Measurements from ENCODE around the gene HSD17B3. TPM values are rescaled to one million over a fixed set of nuclear protein-coding genes. Genes with fewer than 3 reads are reported as not detected.

Gene HSD17B3
- total and polyA plus RNA-seq, 2 experiments from 2014 or later: not detected

GRCh38 chr9:96344458-96345180 lies 42.6 kb upstream of the HSD17B3 start:
- no peaks in the 10 kb centered on the region for H3K27me3 Mint-ChIP-seq (ENCODE audit: insufficient read depth, low read depth, poor library complexity)
- Histone ChIP-seq H4K20me1 (replicated peaks; ENCODE audit: insufficient read depth) (no peaks in the 10 kb centered on the region), H3K4me2 (peak overlapping the region; percentile 58; the same call in 1 of the 2 replicates), H3K4me1 (ENCODE audit: insufficient read depth) (peaks cover 47% of the 10 kb centered on the region), H3K27me3 (ENCODE audit: insufficient read depth) (no peaks in the 10 kb centered on the region), H3K27ac (ENCODE audit: low read depth) (peak overlapping the region; percentile 87; the same call in 1 of the 2 replicates), H3K36me3 (ENCODE audit: insufficient read depth) (no peaks in the 10 kb centered on the region), H2AFZ (no peak overlapping the region), H3K9me2 (ENCODE audit: insufficient read depth) (no peaks in the 10 kb centered on the region), H3K4me3 (no peak overlapping the region), H3F3A (replicated peaks; ENCODE audit: low read depth) (0 out of 2 replicates have a peak, but pooled peaks cover 5% of the 10 kb centered on the region), H3K79me2 (replicated peaks; ENCODE audit: insufficient read depth) (no peaks in the 10 kb centered on the region)
- no peaks in the 10 kb centered on the region; the same call in 2 of the 3 replicates for H3K9me3 Mint-ChIP-seq
- H3K4me3 Mint-ChIP-seq: no peak overlapping the region; the same call in 2 of the 3 replicates
- ATAC-seq (peak; percentile 77), DNase-seq (ENCODE audit: low spot score) (peak; percentile 81)
- TF ChIP-seq CTCF (conservative IDR thresholded peaks at IDR 0.05; ENCODE audit: low read depth in 2 of 2) (no peak), CREB1 (CRISPR knock-in tag; IDR thresholded peaks at IDR 0.05; ENCODE audit: low read depth) (no peak), POLR2AphosphoS5 (IDR thresholded peaks at IDR 0.05; ENCODE audit: low read depth) (no peak), EZH2 (IDR thresholded peaks at IDR 0.05; ENCODE audit: low read depth, unreplicated experiment) (no peak), STAT1 (IDR thresholded peaks at IDR 0.05; ENCODE audit: unreplicated experiment) (no peak), EZH2phosphoT487 (IDR thresholded peaks at IDR 0.05; ENCODE audit: unreplicated experiment) (no peak), JUNB (IDR thresholded peaks at IDR 0.05; ENCODE audit: unreplicated experiment) (no peak), ZNF331 (CRISPR knock-in tag; IDR thresholded peaks at IDR 0.05; ENCODE audit: low read depth) (no peak), NANOG (IDR thresholded peaks at IDR 0.05; ENCODE audit: borderline replicate concordance) (no peak), ZNF114 (CRISPR knock-in tag; IDR thresholded peaks at IDR 0.05) (no peak)
- TF ChIP-seq, protein P1, sequence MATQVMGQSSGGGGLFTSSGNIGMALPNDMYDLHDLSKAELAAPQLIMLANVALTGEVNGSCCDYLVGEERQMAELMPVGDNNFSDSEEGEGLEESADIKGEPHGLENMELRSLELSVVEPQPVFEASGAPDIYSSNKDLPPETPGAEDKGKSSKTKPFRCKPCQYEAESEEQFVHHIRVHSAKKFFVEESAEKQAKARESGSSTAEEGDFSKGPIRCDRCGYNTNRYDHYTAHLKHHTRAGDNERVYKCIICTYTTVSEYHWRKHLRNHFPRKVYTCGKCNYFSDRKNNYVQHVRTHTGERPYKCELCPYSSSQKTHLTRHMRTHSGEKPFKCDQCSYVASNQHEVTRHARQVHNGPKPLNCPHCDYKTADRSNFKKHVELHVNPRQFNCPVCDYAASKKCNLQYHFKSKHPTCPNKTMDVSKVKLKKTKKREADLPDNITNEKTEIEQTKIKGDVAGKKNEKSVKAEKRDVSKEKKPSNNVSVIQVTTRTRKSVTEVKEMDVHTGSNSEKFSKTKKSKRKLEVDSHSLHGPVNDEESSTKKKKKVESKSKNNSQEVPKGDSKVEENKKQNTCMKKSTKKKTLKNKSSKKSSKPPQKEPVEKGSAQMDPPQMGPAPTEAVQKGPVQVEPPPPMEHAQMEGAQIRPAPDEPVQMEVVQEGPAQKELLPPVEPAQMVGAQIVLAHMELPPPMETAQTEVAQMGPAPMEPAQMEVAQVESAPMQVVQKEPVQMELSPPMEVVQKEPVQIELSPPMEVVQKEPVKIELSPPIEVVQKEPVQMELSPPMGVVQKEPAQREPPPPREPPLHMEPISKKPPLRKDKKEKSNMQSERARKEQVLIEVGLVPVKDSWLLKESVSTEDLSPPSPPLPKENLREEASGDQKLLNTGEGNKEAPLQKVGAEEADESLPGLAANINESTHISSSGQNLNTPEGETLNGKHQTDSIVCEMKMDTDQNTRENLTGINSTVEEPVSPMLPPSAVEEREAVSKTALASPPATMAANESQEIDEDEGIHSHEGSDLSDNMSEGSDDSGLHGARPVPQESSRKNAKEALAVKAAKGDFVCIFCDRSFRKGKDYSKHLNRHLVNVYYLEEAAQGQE (IDR thresholded peaks at IDR 0.05; ENCODE audit: unreplicated experiment): no peak
- TF ChIP-seq, protein P2, sequence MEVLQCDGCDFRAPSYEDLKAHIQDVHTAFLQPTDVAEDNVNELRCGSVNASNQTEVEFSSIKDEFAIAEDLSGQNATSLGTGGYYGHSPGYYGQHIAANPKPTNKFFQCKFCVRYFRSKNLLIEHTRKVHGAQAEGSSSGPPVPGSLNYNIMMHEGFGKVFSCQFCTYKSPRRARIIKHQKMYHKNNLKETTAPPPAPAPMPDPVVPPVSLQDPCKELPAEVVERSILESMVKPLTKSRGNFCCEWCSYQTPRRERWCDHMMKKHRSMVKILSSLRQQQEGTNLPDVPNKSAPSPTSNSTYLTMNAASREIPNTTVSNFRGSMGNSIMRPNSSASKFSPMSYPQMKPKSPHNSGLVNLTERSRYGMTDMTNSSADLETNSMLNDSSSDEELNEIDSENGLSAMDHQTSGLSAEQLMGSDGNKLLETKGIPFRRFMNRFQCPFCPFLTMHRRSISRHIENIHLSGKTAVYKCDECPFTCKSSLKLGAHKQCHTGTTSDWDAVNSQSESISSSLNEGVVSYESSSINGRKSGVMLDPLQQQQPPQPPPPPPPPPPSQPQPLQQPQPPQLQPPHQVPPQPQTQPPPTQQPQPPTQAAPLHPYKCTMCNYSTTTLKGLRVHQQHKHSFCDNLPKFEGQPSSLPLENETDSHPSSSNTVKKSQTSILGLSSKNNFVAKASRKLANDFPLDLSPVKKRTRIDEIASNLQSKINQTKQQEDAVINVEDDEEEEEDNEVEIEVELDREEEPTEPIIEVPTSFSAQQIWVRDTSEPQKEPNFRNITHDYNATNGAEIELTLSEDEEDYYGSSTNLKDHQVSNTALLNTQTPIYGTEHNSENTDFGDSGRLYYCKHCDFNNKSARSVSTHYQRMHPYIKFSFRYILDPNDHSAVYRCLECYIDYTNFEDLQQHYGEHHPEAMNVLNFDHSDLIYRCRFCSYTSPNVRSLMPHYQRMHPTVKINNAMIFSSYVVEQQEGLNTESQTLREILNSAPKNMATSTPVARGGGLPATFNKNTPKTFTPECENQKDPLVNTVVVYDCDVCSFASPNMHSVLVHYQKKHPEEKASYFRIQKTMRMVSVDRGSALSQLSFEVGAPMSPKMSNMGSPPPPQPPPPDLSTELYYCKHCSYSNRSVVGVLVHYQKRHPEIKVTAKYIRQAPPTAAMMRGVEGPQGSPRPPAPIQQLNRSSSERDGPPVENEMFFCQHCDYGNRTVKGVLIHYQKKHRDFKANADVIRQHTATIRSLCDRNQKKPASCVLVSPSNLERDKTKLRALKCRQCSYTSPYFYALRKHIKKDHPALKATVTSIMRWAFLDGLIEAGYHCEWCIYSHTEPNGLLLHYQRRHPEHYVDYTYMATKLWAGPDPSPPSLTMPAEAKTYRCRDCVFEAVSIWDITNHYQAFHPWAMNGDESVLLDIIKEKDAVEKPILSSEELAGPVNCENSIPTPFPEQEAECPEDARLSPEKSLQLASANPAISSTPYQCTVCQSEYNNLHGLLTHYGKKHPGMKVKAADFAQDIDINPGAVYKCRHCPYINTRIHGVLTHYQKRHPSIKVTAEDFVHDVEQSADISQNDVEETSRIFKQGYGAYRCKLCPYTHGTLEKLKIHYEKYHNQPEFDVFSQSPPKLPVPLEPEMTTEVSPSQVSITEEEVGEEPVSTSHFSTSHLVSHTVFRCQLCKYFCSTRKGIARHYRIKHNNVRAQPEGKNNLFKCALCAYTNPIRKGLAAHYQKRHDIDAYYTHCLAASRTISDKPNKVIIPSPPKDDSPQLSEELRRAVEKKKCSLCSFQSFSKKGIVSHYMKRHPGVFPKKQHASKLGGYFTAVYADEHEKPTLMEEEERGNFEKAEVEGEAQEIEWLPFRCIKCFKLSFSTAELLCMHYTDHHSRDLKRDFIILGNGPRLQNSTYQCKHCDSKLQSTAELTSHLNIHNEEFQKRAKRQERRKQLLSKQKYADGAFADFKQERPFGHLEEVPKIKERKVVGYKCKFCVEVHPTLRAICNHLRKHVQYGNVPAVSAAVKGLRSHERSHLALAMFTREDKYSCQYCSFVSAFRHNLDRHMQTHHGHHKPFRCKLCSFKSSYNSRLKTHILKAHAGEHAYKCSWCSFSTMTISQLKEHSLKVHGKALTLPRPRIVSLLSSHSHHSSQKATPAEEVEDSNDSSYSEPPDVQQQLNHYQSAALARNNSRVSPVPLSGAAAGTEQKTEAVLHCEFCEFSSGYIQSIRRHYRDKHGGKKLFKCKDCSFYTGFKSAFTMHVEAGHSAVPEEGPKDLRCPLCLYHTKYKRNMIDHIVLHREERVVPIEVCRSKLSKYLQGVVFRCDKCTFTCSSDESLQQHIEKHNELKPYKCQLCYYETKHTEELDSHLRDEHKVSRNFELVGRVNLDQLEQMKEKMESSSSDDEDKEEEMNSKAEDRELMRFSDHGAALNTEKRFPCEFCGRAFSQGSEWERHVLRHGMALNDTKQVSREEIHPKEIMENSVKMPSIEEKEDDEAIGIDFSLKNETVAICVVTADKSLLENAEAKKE (CRISPR knock-in tag; IDR thresholded peaks at IDR 0.05): no peak
- TF ChIP-seq, protein P3, sequence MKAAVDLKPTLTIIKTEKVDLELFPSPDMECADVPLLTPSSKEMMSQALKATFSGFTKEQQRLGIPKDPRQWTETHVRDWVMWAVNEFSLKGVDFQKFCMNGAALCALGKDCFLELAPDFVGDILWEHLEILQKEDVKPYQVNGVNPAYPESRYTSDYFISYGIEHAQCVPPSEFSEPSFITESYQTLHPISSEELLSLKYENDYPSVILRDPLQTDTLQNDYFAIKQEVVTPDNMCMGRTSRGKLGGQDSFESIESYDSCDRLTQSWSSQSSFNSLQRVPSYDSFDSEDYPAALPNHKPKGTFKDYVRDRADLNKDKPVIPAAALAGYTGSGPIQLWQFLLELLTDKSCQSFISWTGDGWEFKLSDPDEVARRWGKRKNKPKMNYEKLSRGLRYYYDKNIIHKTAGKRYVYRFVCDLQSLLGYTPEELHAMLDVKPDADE (IDR thresholded peaks at IDR 0.05): no peak
- H3K36me3 Mint-ChIP-seq (ENCODE audit: low read depth): peaks cover 16% of the 10 kb centered on the region
- H3K27ac Mint-ChIP-seq: peak overlapping the region; percentile 94
- H3K4me1 Mint-ChIP-seq: peaks cover 46% of the 10 kb centered on the region

Measured in GM23338 (cell line).